ENCODE data around the gene SMARCA2.

- TF ChIP-seq CTCF (IDR thresholded peaks at IDR 0.05; ENCODE audit: insufficient read depth, low read length, poor library complexity, severe bottlenecking) (no peak), EZH2phosphoT487 (conservative IDR thresholded peaks at IDR 0.05; ENCODE audit: low read length) (no peak)
These were observed 28.8 kb downstream of the SMARCA2 start for GRCh38 chr9:2043881-2044462.

Data from SU-DHL-6 (cell line).